GM06990 (cell line): ENCODE measurements around the gene UST.

Experiments used
- DNase-seq: peaks from one replicate; pipeline ENCODE4 v3.0.0-alpha.2; 2011; ENCODE audit not compliant: insufficient read length; ENCODE audit errors: extremely low read depth
- H3K27me3 ChIP-seq: replicated peaks from 2 replicates; pipeline ENCODE4 v1.6.0; 2011; ENCODE audit warnings: low read length; ENCODE audit not compliant: control insufficient read depth, insufficient read depth
- H3K36me3 ChIP-seq: 2 replicates; pipeline ENCODE4 v1.5.1; 2011; ENCODE audit warnings: low read length; ENCODE audit not compliant: control insufficient read depth, insufficient read depth
- H3K4me3 ChIP-seq: replicated peaks from 2 replicates; pipeline ENCODE4 v1.5.1; 2011; ENCODE audit warnings: low read depth, mild to moderate bottlenecking, control low read depth, low read length
- CTCF ChIP-seq: IDR thresholded peaks from 2 replicates; pipeline ENCODE4 v1.5.1; 2011; ENCODE audit warnings: low read length, control low read depth, mild to moderate bottlenecking, inconsistent platforms; ENCODE audit not compliant: insufficient read depth, poor library complexity, severe bottlenecking

UST gene

DNA sequence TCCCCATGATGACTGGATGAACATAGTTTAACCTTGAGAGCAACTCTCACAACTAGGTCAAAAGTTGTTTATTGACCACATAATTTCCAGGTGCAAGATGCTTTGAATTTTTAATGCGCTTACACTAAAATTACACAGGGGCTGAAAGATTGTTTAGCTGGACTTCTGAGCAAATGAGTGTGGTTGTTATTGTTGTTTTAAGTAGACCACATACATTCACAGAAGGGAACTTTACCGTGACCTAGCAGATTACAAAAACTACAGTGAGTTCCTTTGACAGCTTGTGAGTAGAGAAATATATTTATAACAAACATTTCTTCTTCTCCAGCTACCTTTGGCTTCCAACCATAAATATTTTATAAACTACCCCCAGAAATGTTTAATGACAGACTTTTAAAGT lies 178.9 kb downstream of the UST start:
- Histone ChIP-seq H3K27me3 (no peaks in the 10 kb centered on the region), H3K4me3 (no peak overlapping the region), H3K36me3 (no peaks in the 10 kb centered on the region)
- DNase-seq, result no peak
- TF ChIP-seq CTCF, result no peak

- TF ChIP-seq CTCF, result no peak
- no peak for DNase-seq
- no peak overlapping the region for H3K4me3 ChIP-seq
- no peaks in the 10 kb centered on the region for H3K36me3 ChIP-seq
- no peaks in the 10 kb centered on the region for H3K27me3 ChIP-seq
Measured at GRCh38 chr6:148926478-148926877, 179.6 kb downstream of the UST start.

DNA sequence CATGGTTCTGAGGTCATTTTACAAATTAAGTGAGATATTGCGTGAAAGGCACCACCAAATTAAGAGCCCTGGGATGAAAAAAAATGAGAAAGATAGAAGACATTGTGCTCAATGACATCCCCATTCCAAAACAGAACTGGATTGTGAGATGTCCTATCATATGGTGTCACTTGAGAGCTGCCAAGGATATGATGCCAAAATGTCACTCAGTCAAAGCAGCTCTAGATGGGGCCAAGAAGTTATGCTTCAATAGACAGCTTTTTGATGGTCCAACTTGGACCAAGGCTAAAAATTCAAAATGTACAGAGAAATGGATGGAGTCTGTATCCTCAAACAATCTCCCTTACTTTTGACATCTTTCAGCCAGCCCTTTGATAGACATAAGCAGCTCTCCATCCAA lies 180.8 kb downstream of the UST start:
- H3K4me3 ChIP-seq, result no peak overlapping the region
- no peak for TF ChIP-seq CTCF
- no peaks in the 10 kb centered on the region for H3K36me3 ChIP-seq
- no peak for DNase-seq
- H3K27me3 ChIP-seq, result no peaks in the 10 kb centered on the region

DNA sequence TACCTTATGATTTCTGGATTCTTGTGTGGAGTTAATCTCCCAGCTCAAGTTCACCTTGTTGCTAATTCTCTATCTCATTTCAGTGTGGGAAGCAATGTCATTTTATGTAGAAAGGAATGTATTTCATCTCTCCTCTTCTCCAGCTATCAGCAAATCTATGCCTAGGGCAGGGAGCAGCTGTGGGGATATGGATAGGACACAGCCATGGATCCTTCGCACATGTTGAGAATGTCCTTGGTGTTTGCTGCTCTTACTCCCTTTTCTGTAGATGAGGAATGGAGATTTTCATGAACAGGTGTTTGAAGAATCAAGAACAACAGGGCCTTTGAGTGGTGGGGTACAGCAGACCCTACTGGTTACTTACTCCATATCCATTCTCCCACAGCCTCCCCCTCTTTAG lies 182.0 kb downstream of the UST start:
- no peak for DNase-seq
- no peak overlapping the region for H3K4me3 ChIP-seq
- no peak for TF ChIP-seq CTCF
- no peaks in the 10 kb centered on the region for H3K27me3 ChIP-seq
- H3K36me3 ChIP-seq, result no peaks in the 10 kb centered on the region

- H3K4me3 ChIP-seq, result no peak overlapping the region
- DNase-seq, result no peak
Measured at GRCh38 chr6:148932208-148932607, 185.4 kb downstream of the UST start.

More at GRCh38 chr6:148932208-148932607, 185.4 kb downstream of the UST start:
- H3K36me3 ChIP-seq, result no peaks in the 10 kb centered on the region
- no peak for TF ChIP-seq CTCF
- H3K27me3 ChIP-seq, result no peaks in the 10 kb centered on the region
